Muscle layer of duodenum (tissue), 2 donors: ENCODE data around the gene NCLN.
"Not testable (repeated sequence)": the region's sequence is repeated elsewhere in the genome, so short reads cannot be mapped to it uniquely, and the experiment has no call there.

ENCODE experiments used
- H3K27ac ChIP-seq: one replicate; pipeline ENCODE4 v1.7.0; 2013; ENCODE audit warnings: mild to moderate bottlenecking, low read length
- H3K27me3 ChIP-seq: one replicate; pipeline ENCODE4 v1.7.0; 2013; ENCODE audit warnings: low read depth, mild to moderate bottlenecking, control low read depth, low read length
- H3K36me3 ChIP-seq, 2 donors: one replicate each; pipeline ENCODE4 v1.7.0; 2013; ENCODE audit warnings: low read length in 2 of 2, control low read depth in 1 of 2, mild to moderate bottlenecking in 1 of 2; ENCODE audit not compliant: insufficient read depth in 2 of 2, control insufficient read depth in 1 of 2
- H3K4me1 ChIP-seq, 2 donors: one replicate each; pipeline ENCODE4 v1.7.0; 2013; ENCODE audit warnings: low read length in 2 of 2, mild to moderate bottlenecking in 2 of 2, control low read depth in 1 of 2, moderate library complexity in 1 of 2; ENCODE audit not compliant: insufficient read depth in 2 of 2, control insufficient read depth in 1 of 2
- H3K4me3 ChIP-seq, 2 donors: one replicate each; pipeline ENCODE4 v1.7.0; 2013; ENCODE audit warnings: low read length in 2 of 2, low read depth in 1 of 2, mild to moderate bottlenecking in 1 of 2
- H3K9me3 ChIP-seq, 2 donors: one replicate each; pipeline ENCODE4 v1.7.0; 2013; ENCODE audit warnings: low read length in 2 of 2, control low read depth in 1 of 2, mild to moderate bottlenecking in 1 of 2; ENCODE audit not compliant: control insufficient read depth in 1 of 2
- donor health status: healthy.

Gene NCLN

DNA sequence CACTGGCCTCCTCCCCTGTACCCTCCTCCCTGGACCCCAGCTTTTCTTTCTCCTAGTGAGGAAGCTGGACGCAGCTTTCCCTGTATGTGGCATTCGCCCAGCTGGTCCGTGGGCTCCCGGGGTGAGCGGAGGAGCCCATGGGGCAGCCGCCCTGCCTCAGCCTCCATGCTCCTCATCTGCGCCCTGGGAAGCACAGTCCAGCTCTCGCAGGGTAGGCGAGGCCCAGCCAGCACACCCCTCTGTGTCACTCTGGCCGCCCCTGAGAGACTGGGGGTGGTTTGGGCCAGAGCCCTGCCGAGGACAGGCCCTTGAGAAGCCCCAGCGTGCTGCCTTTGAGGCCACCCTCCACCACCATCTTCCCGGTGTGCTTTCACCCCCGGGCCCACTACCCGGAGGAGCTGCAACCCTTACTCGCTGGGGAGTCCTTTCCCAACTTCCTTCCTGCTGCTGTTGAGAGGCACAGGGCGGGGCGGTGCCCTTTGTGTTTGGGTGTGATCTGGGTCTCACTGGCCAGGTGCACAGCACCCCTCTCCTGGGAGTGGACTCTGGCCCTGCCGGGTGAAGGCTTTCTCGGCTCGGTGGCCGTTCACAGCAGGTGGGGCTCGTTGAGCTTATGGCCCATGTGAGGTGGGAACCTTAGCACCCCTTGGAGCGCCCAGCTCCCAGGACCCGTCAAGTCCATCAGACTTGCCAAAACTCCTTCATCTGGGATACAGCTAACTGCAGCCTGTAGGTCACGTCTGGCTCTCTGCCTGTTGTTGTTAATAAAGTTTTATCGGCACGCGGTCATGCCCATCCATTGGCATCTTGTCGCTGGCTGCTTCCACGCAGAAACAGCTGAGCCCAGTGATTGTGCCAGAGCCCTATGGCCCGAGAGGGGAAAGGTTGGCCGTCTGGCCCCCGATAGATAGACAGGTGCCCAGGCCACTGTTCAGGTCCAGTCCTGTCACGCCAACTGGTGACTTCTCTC is 3.2 kb downstream of the NCLN start:
- Histone ChIP-seq H3K36me3 (peaks cover 0 to 13% of the 10 kb centered on the region in 2 donors), H3K27me3 (no peaks in the 10 kb centered on the region), H3K4me3 (peak overlapping the region; percentile 7 to 9), H3K9me3 (no peaks in the 10 kb centered on the region), H3K4me1 (peaks cover 7 to 27% of the 10 kb centered on the region in 2 donors), H3K27ac (peak overlapping the region; percentile 83)

DNA sequence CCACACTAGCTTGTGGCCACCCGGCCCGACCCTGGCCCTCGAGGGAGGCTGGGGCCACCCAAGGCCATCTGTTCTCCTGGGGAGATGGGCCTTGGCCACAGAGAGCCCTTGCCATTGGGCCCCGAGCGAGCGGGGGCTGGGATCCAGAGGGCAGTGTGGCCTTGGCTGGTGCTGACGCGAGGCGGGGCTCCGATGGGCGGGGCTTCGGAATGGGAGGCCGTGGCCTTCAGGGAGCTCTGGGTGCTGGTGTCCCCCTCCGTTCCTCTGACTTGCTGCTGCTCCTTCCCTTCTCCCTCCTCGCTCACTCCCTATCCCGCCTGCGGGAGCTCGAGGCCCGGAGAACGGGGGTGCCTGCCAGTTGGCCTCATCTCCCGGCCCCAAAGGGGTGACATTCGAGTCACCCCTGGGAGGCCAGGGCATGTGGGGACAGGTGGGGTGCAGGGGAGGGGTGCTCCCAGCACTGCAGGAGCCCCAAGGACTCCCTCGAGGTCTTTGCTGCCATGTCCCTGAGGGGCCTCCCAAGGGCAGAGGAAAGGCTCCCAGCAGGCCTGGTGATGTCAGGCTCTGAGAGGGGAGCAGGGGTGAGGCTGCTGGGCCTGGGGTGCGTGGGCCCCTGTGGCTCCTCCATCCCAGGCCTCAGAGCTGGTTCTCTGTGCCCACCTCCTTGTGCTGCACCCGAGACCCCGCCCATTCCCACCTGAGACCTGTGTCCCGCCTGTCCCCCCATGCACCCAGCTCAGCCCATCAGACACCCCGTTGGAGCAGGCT is 4.2 kb downstream of the NCLN start:
- Histone ChIP-seq H3K4me1 (peaks cover 4 to 27% of the 10 kb centered on the region in 2 donors), H3K27ac (peak overlapping the region; percentile 83), H3K27me3 (no peaks in the 10 kb centered on the region), H3K36me3 (peaks cover 0 to 20% of the 10 kb centered on the region in 2 donors), H3K4me3 (no peak overlapping the region), H3K9me3 (no peaks in the 10 kb centered on the region)

DNA sequence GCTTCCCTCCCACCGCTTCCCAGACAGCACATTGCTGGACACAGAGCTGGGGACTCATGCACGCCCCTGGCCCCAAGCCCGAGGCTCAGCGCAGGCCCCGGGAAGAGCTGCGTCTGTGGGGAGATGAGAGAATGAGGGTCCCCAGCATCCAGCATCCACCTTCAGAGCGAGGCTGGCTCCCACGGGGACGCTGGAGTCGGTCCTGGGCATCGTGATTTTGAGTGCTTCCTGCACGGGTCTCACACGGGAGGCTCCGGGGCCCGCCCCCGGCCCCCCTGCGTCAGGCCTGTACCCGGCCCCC is 4.7 kb downstream of the NCLN start:
- H3K9me3 ChIP-seq = no peaks in the 10 kb centered on the region
- H3K27ac ChIP-seq = no peak overlapping the region
- H3K4me1 ChIP-seq = peaks cover 4 to 27% of the 10 kb centered on the region in 2 donors
- no peaks in the 10 kb centered on the region for H3K27me3 ChIP-seq
- H3K36me3 ChIP-seq = peaks cover 0 to 20% of the 10 kb centered on the region in 2 donors
- H3K4me3 ChIP-seq = no peak overlapping the region

DNA sequence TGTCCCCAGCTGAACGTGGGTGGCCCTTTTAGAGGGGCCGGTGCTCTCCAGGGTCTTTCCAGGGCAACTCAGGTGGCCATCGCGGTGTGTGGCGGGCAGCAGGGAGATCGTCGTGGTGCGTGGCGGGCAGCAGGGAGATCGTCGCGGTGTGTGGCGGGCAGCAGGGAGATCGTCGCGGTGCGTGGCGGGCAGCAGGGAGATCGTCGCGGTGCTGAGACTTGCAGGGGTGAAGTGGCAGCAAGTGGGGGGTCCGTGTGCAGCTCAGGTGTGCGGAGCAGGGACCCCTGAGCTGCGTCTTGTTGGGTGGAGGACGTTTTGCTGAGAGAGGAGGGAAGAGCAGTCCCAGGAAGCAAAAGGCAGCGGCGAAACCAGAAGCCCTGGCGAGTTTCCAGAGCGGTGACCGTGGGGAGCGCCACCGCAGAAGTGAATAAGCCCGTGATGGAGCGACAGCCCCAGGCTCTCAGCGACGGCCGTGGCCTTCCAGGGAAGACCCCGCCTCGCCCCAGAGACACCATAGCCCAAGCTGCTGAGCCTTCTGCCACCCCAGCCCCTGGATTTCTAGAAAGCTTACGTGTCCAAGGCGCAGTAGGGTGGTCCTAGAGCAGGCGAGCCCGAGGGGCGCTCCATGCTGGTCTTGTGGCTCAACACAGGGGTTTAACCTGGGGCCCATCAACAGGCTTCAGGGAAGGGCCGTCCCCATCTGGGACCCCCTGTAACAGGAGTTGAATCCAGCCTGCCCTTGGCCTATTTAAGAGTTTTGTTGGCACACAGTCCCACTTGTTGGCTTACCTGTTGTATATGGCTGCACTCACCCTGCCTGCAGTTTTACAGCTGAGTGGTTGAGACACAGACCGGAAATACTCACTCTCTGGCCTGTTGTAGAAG is 5.4 kb downstream of the NCLN start:
- Histone ChIP-seq H3K27me3 (no peaks in the 10 kb centered on the region), H3K4me3 (no peak overlapping the region), H3K27ac (no peak overlapping the region), H3K4me1 (peaks cover 4 to 27% of the 10 kb centered on the region in 2 donors), H3K9me3 (no peaks in the 10 kb centered on the region), H3K36me3 (peaks cover 0 to 23% of the 10 kb centered on the region in 2 donors)

DNA sequence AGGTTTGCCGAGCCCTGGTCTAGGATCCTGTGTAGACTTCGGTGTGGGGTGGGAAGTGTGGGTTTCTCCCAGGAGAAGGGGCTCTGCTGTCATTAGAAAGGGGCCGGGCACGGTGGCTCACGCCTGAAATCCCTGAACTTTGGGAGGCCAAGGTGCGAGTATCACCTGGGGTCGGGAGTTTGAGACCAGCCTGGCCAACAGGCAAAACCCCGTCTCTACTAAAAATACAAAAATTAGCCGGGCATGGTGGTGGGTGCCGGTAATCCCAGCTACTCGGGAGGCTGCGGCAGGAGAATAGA is 6.0 kb downstream of the NCLN start:
- H3K9me3 ChIP-seq, H3K27ac ChIP-seq, H3K27me3 ChIP-seq, H3K4me3 ChIP-seq: not testable (repeated sequence)
- Histone ChIP-seq H3K4me1 (peaks cover 4 to 21% of the 10 kb centered on the region in 2 donors), H3K36me3 (peaks cover 0 to 24% of the 10 kb centered on the region in 2 donors)

DNA sequence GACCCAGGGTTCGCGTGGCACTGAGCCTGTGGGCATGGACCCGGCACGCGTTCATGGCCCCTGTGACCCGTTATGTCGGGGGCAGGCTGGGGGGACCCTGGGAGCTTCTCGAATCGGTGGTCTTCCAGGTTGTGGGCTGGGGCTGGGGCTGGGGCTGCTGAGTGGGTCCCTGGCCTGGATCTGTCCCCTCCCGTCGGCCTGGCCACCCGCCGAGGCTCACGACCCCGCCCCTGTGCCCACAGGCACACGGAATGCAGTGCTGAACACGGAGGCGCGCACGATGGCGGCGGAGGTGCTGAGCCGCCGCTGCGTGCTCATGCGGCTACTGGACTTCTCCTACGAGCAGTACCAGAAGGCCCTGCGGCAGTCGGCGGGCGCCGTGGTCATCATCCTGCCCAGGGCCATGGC is 6.5 kb downstream of the NCLN start:
- Histone ChIP-seq H3K27me3 (no peaks in the 10 kb centered on the region), H3K36me3 (peaks cover 0 to 27% of the 10 kb centered on the region in 2 donors), H3K4me3 (no peak overlapping the region), H3K9me3 (no peaks in the 10 kb centered on the region), H3K27ac (no peak overlapping the region), H3K4me1 (peaks cover 0 to 17% of the 10 kb centered on the region in 2 donors)

DNA sequence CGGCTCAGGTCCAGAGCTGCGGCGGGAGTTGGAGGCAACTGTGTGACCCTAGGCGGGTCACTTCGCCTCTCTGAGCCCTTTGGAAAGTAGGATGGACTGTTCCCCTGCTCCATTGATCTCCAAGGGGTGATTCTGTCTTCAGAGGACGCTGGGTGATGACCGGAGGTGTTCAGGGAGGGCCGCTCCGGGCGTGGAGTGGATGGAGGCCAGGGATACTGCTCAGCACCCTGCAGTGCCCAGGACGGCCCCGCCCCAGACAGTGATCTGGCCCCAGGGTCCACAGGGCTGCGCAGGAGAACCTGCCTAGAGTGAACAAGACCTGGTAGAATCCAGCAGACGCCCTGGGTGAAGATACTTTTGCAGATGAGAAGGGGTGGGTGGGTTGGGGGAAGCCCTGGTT is 7.0 kb downstream of the NCLN start:
- H3K36me3 ChIP-seq = peaks cover 0 to 28% of the 10 kb centered on the region in 2 donors

DNA sequence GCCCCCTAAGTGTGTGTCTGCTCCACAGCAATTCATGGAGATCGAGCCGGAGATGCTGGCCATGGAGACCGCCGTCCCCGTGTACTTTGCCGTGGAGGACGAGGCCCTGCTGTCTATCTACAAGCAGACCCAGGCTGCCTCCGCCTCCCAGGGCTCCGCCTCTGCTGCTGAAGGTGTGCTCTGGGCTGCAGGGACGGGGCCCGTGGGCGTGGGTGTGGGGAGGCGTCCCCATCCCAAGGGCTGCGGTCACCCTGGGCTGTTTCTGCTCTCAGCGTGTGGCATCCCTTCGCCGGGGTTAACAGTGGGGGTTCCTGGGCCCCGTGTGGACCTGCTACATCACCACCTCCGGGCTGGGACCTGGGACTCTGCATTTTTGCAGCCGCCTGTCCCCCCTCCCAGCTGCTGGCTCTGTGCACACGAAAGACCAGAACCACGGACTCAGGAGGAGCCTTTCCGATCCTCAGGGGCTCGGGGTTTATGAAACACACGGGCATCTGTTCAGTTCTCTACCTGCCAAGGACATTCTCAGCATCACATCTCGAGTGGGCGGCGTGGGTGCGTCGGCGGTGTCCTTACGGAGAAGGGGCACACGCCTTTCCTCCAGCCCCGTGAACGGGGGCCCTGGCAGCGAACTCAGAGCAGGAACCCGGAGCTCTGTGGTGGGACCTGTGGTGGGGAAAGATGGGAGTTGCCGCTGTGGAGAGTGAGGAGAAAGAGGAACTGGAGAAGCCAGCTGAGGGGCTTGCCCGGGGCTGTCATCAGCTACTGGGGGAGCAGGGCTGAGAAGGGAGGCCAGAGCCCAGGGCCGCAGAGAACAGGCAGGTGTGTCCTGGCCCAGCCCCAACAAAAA is 7.8 kb downstream of the NCLN start:
- Histone ChIP-seq H3K27ac (no peak overlapping the region), H3K36me3 (peaks cover 0 to 28% of the 10 kb centered on the region in 2 donors)

More for the DNA sequence above, 7.0 kb downstream of the NCLN start:
- Histone ChIP-seq H3K9me3 (no peaks in the 10 kb centered on the region), H3K4me3 (no peak overlapping the region), H3K27ac (no peak overlapping the region), H3K4me1 (peaks cover 0 to 12% of the 10 kb centered on the region in 2 donors), H3K27me3 (no peaks in the 10 kb centered on the region)

DNA sequence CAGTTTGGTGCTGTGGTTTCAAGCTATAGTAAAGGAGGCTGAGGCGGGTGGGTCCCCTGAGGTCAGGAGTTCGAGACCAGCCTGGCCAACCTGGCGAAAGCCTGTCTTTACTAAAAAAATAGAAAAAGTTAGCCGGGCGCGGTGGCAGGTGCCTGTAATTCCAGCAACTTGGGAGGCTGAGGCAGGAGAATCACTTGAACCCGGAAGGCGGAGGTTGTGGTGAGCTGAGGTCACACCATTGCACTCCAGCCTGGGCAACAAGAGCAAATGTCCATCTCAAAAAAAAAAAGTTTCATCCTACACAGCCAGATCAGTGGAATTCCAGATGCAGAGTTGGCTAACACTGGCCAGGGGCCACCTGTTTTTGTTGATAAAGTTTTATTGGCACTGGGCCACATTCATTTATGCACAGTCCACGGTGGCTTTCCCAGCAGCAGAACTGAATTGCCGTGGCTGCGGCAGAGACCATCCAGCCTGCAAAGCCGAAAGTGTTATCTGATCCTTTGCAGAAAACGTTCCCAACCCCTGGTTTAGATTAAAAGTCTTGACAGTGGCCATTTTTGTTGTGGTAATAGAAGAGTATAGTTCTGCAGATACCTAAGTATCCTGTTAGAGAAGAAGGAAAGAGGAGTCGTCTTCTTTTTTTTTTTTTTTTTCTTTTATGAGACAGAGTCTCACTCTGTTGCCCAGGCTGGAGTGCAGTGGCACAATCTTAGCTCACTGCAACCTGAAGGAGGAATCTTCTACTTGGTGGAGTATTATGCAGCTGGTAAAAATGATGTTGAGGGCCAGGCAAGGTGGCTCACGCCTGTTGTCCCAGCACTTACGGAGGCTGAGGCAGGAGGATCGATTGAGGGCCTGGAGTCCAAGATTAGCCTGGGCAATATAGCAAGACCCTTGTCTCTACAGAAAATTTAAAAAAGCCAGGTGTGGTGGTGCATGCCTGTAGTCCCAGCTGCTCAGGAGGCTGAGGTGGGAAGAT is 8.7 kb downstream of the NCLN start:
- H3K4me1 ChIP-seq = peaks cover 0 to 6% of the 10 kb centered on the region in 2 donors
- no peak overlapping the region for H3K4me3 ChIP-seq
- peaks cover 0 to 37% of the 10 kb centered on the region in 2 donors for H3K36me3 ChIP-seq
- no peaks in the 10 kb centered on the region for H3K9me3 ChIP-seq
- no peak overlapping the region for H3K27ac ChIP-seq
- H3K27me3 ChIP-seq = no peaks in the 10 kb centered on the region

More for the DNA sequence above, 7.8 kb downstream of the NCLN start:
- no peaks in the 10 kb centered on the region for H3K27me3 ChIP-seq
- no peak overlapping the region for H3K4me3 ChIP-seq
- no peaks in the 10 kb centered on the region for H3K9me3 ChIP-seq
- peaks cover 0 to 7% of the 10 kb centered on the region in 2 donors for H3K4me1 ChIP-seq
